Measurements from ENCODE around the gene XYLT1.

DNA sequence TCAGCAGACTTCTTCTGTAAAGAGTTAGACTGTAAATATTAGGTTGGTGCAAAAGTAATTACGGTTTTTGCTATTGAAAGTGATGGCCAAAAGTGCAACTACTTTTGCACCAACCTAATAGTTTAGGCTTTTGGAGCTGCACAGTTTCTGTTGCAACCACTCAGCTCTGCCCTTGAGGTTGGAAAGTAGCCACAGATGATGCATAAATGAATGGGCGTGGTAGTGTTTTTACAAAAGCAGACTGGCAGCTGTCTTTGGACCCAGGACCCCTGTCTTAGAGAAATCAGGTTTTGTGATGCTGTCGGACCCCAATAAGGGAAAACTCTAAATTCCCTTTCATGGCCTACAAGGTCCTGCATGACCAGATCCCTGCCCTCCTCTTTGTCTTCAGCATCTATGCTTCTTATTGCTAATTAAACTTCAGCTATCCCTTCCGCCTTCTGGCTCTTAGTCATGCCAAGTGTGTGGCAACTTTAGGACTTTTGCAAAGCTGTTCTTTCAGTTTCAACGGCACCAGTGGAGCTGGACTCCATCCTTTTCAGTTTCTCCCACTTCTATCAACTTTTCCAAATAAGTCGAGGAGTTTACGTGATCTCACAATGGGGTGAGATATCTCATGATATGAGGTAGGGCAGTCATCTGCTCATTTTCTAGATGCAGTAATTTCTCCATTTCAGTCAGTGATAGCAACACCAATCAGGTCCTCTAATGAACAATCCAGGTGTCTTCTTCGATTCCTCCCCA lies 232.3 kb downstream of the XYLT1 start:
- TF ChIP-seq, protein P1, sequence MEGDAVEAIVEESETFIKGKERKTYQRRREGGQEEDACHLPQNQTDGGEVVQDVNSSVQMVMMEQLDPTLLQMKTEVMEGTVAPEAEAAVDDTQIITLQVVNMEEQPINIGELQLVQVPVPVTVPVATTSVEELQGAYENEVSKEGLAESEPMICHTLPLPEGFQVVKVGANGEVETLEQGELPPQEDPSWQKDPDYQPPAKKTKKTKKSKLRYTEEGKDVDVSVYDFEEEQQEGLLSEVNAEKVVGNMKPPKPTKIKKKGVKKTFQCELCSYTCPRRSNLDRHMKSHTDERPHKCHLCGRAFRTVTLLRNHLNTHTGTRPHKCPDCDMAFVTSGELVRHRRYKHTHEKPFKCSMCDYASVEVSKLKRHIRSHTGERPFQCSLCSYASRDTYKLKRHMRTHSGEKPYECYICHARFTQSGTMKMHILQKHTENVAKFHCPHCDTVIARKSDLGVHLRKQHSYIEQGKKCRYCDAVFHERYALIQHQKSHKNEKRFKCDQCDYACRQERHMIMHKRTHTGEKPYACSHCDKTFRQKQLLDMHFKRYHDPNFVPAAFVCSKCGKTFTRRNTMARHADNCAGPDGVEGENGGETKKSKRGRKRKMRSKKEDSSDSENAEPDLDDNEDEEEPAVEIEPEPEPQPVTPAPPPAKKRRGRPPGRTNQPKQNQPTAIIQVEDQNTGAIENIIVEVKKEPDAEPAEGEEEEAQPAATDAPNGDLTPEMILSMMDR (conservative IDR thresholded peaks at IDR 0.05; ENCODE audit: low read depth, low read length) = no peak
- TF ChIP-seq EZH2 (IDR thresholded peaks at IDR 0.05; ENCODE audit: low read length, unreplicated experiment) = no peak
